HL-60 (cell line): ENCODE measurements around the gene NR2F1-AS1.

Experiments used
- CTCF ChIP-seq: IDR thresholded peaks from one replicate; pipeline ENCODE4 v1.5.1; 2011; ENCODE audit warnings: low read length, control low read depth, inconsistent platforms; ENCODE audit not compliant: insufficient read depth
- GABPA ChIP-seq: IDR thresholded peaks from 2 replicates; pipeline ENCODE4 v1.6.1; 2012; ENCODE audit warnings: low read depth
- POLR2AphosphoS5 ChIP-seq: IDR thresholded peaks from 2 replicates; pipeline ENCODE4 v1.6.1; 2012; ENCODE audit warnings: low read depth
- REST ChIP-seq: IDR thresholded peaks from 2 replicates; pipeline ENCODE4 v1.6.1; 2012; ENCODE audit warnings: low read depth; ENCODE audit not compliant: insufficient replicate concordance

GRCh38 chr5:93422652-93423280, 158.3 kb downstream of the NR2F1-AS1 start:
- no peak for TF ChIP-seq POLR2AphosphoS5
- TF ChIP-seq CTCF: no peak
- no peak for TF ChIP-seq GABPA
- no peak for TF ChIP-seq REST
